GM13976 (cell line): Measurements from ENCODE around the gene IGSF21.

Experiments
- DNase-seq: peaks from one replicate; pipeline ENCODE4 v3.0.0; 2012; ENCODE audit warnings: low spot score
- in situ Hi-C: fragments of 300-500 bp; cut with MboI; formaldehyde crosslinking; loops from one replicate; pipeline ENCODE4 v1.12.0; 2022; ENCODE audit warnings: low sequenced_read_pairs, mixed read lengths, inconsistent platforms; ENCODE audit not compliant: unreplicated experiment
- TF ChIP-seq, protein P1 (sequence below): IDR thresholded peaks from 2 replicates; pipeline ENCODE4 v1.5.1; 2012; ENCODE audit warnings: borderline replicate concordance, mild to moderate bottlenecking; ENCODE audit not compliant: insufficient read depth; ENCODE audit errors: extremely low read depth, missing control alignments, control extremely low read depth

Gene IGSF21

GRCh38 chr1:18341291-18342069 is 233.9 kb downstream of the IGSF21 start:
- DNase-seq: no peak
- TF ChIP-seq, protein P1, sequence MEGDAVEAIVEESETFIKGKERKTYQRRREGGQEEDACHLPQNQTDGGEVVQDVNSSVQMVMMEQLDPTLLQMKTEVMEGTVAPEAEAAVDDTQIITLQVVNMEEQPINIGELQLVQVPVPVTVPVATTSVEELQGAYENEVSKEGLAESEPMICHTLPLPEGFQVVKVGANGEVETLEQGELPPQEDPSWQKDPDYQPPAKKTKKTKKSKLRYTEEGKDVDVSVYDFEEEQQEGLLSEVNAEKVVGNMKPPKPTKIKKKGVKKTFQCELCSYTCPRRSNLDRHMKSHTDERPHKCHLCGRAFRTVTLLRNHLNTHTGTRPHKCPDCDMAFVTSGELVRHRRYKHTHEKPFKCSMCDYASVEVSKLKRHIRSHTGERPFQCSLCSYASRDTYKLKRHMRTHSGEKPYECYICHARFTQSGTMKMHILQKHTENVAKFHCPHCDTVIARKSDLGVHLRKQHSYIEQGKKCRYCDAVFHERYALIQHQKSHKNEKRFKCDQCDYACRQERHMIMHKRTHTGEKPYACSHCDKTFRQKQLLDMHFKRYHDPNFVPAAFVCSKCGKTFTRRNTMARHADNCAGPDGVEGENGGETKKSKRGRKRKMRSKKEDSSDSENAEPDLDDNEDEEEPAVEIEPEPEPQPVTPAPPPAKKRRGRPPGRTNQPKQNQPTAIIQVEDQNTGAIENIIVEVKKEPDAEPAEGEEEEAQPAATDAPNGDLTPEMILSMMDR: no peak
- in situ Hi-C loops: no loop called here

- DNase-seq: no peak
- TF ChIP-seq, protein P1: no peak
- in situ Hi-C loops: no loop called here
Observed at GRCh38 chr1:18342744-18343143, 235.1 kb downstream of the IGSF21 start.

DNA sequence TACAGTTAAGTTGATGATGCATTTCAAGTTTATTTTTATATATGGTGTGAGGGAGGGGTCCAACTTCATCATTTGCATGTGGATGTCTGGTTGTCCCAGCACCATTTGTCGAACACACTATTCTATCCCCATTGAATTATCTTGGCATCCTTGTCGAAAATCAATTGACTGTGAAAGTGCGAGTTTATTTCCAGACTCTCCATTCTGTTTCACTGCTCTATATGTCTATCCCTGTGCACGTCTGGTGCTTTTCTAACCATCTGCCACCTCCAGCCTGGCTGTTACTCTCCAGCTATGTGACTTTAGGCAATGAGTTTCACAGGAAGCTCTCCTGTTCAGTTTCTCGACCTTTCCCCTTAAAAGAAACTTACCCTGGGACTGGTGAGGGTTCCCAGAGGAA is 236.0 kb downstream of the IGSF21 start:
- DNase-seq: no peak
- in situ Hi-C loops: no loop called here
- TF ChIP-seq, protein P1: no peak

GRCh38 chr1:18344755-18345154 is 237.2 kb downstream of the IGSF21 start:
- no peak for DNase-seq
- TF ChIP-seq, protein P1: no peak
- in situ Hi-C loops: no loop called here

DNA sequence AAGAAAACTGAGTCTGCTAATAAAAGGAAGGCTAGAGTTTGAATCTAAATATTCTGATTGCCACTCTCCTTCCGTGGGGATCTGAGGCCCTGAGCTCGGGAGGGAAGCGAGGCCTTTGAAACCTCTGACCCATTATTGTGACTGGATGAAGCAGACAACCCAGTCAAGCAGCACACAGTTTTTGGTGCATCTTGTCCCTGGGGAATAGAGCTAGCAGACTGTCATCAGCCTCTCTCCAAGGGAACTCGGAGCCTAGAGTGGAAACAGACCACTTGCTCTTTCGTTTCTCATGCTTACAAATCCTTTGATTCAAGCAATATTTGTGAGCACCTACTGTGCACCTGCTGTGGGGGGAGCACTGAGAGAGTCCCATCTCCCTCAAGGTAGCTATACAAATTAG is 240.0 kb downstream of the IGSF21 start:
- TF ChIP-seq, protein P1: no peak
- in situ Hi-C loops: no loop called here
- DNase-seq: no peak

- TF ChIP-seq, protein P1: no peak
- DNase-seq: no peak
- in situ Hi-C loops: no loop called here
Observed at GRCh38 chr1:18348354-18348753, 240.8 kb downstream of the IGSF21 start.
